Calu3 (cell line): ENCODE measurements around the gene ARHGAP9. TPM values are rescaled to one million over a fixed set of nuclear protein-coding genes. Genes with fewer than 3 reads are reported as not detected.

Experiments used
- BruUV-seq: library from RNA; stranded (reverse); fragments of 400-500 nt; replicated peaks from 2 replicates; lab custom pipeline; 2021; lab: Mats Ljungman, UMichigan
- CTCF ChIA-PET: fragments of 300-600 bp; sonication (Branson Sonifier 250); formaldehyde crosslinking; loops from one replicate; lab custom pipeline; 2022; ENCODE audit warnings: antibody characterized with exemption; lab: Charles Lee
- DNase-seq: peaks from one replicate; pipeline ENCODE4 v3.0.0; 2022
- H3K27ac Mint-ChIP-seq: one replicate; pipeline ENCODE4 v1.8.0; 2022; ENCODE audit warnings: mixed read lengths; ENCODE audit not compliant: unreplicated experiment
- H3K27me3 Mint-ChIP-seq: one replicate; pipeline ENCODE4 v1.8.0; 2022; ENCODE audit warnings: mixed read lengths; ENCODE audit not compliant: unreplicated experiment
- H3K36me3 Mint-ChIP-seq: one replicate; pipeline ENCODE4 v1.8.0; 2022; ENCODE audit warnings: mild to moderate bottlenecking, moderate library complexity, mixed read lengths; ENCODE audit not compliant: insufficient read depth, unreplicated experiment
- H3K4me1 Mint-ChIP-seq: one replicate; pipeline ENCODE4 v1.8.0; 2022; ENCODE audit warnings: mild to moderate bottlenecking, low read depth, mixed read lengths; ENCODE audit not compliant: unreplicated experiment
- H3K4me3 Mint-ChIP-seq: one replicate; pipeline ENCODE4 v1.8.0; 2022; ENCODE audit warnings: mild to moderate bottlenecking, low read depth, moderate library complexity, mixed read lengths; ENCODE audit not compliant: unreplicated experiment
- H3K9me3 Mint-ChIP-seq: one replicate; pipeline ENCODE4 v1.8.0; 2022; ENCODE audit warnings: low read depth, mixed read lengths; ENCODE audit not compliant: unreplicated experiment
- intact Hi-C: fragments of 100-400 bp; cut with micrococcal nuclease; formaldehyde crosslinking; loops from one replicate; pipeline ENCODE4 v1.10.0; 2022; ENCODE audit not compliant: unreplicated experiment
- total RNA-seq: library from RNA; stranded (reverse); gene quantifications from 2 replicates; pipeline ENCODE4 v1.2.3, GENCODE V29; 2022
- TF ChIP-seq, protein P1 (sequence below): fragments of 200-600 bp; IDR thresholded peaks from one replicate; pipeline ENCODE4 v1.8.0; 2022; ENCODE audit warnings: antibody characterized with exemption; ENCODE audit not compliant: unreplicated experiment

ARHGAP9 gene
- total RNA-seq, 1 experiment from 2014 or later = not detected

DNA sequence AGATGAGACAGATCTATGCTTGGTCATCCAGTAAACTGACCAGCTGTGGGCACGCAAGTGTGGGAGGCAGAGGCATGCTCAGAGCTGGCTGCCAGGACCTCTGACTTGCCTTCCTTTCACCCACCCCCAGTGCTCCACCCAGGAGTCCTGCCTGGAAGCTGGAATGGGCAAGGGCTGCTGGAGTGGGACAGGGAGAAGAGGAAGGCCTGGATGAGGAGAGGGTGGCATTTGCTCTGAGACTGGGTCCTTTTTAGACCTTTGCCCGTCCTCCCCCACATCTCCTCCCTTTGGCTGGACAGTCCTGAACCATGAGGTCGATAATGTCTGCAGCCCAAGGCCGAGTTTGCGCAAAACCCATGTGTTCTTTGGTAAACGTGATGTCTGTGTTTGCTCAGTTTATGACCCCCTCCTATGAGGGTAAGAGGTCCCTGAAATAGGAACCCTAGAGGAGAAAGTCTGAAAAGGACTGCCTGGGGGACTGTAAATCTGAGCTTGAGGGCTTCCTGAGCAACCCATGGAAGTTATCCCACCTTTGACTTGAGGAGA, 28.4 kb downstream of the ARHGAP9 start:
- peaks cover 27% of the 10 kb centered on the region for H3K27me3 Mint-ChIP-seq
- H3K4me3 Mint-ChIP-seq = no peak overlapping the region
- intact Hi-C loops = loop anchor here (10.0 kb wide), 1 partner anchor 173 kb away; no protein-coding TSS in a partner anchor
- H3K36me3 Mint-ChIP-seq = no peaks in the 10 kb centered on the region
- TF ChIP-seq, protein P1, sequence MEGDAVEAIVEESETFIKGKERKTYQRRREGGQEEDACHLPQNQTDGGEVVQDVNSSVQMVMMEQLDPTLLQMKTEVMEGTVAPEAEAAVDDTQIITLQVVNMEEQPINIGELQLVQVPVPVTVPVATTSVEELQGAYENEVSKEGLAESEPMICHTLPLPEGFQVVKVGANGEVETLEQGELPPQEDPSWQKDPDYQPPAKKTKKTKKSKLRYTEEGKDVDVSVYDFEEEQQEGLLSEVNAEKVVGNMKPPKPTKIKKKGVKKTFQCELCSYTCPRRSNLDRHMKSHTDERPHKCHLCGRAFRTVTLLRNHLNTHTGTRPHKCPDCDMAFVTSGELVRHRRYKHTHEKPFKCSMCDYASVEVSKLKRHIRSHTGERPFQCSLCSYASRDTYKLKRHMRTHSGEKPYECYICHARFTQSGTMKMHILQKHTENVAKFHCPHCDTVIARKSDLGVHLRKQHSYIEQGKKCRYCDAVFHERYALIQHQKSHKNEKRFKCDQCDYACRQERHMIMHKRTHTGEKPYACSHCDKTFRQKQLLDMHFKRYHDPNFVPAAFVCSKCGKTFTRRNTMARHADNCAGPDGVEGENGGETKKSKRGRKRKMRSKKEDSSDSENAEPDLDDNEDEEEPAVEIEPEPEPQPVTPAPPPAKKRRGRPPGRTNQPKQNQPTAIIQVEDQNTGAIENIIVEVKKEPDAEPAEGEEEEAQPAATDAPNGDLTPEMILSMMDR = no peak
- CTCF ChIA-PET = interaction anchor here (2.4 kb wide), 1 partner anchor 144 kb away, joined by 63 read pairs; no protein-coding TSS in a partner anchor
- no peak for DNase-seq
- H3K4me1 Mint-ChIP-seq = peaks cover 12% of the 10 kb centered on the region
- BruUV-seq = no TSS peak
- no peaks in the 10 kb centered on the region for H3K9me3 Mint-ChIP-seq
- H3K27ac Mint-ChIP-seq = no peak overlapping the region

DNA sequence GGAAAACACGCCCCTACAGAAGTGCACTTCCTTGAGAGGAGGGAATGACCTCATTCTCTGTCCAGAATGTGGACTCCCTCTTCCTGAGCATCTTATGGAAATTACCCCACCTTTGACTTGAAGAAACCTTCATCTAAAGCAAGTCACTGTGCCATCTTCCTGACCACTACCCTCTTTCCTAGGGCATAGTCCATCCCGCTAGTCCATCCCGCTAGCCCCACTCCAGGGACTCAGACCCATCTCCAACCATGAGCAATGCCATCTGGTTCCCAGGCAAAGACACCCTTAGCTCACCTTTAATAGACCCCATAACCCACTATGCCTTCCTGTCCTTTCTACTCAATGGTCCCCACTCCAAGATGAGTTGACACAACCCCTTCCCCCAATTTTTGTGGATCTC, 29.6 kb downstream of the ARHGAP9 start:
- CTCF ChIA-PET = interaction anchor here (0.6 to 0.8 kb wide), 2 partner anchors 9 to 25 kb away, joined by 4 read pairs; no protein-coding TSS in a partner anchor
- BruUV-seq = no TSS peak
- no peak overlapping the region for H3K27ac Mint-ChIP-seq

DNA sequence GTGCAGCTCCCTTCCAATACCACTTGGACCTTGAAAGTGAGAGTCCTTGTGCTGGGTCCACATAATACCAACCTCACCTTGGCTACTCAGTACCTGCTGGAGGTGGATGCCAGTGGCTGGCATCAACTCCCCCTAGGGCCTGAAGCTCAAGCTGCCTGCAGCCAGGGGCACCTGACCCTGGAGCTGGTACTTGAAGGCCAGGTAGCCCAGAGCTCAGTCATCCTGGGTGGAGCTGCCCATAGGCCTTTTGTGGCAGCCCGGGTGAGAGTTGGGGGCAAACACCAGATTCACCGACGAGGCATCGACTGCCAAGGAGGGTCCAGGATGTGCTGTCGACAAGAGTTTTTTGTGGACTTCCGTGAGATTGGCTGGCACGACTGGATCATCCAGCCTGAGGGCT, 30.3 kb downstream of the ARHGAP9 start:
- Mint-ChIP-seq H3K4me1 (no peaks in the 10 kb centered on the region), H3K4me3 (no peak overlapping the region), H3K27ac (no peak overlapping the region), H3K9me3 (no peaks in the 10 kb centered on the region), H3K27me3 (peaks cover 27% of the 10 kb centered on the region), H3K36me3 (no peaks in the 10 kb centered on the region)
- intact Hi-C loops = no loop called here
- no TSS peak for BruUV-seq
- CTCF ChIA-PET = no interaction called here
- TF ChIP-seq, protein P1 = no peak
- DNase-seq = no peak

More for the DNA sequence above, 29.6 kb downstream of the ARHGAP9 start:
- Mint-ChIP-seq H3K4me3 (no peak overlapping the region), H3K27me3 (peaks cover 27% of the 10 kb centered on the region), H3K36me3 (no peaks in the 10 kb centered on the region), H3K9me3 (no peaks in the 10 kb centered on the region), H3K4me1 (no peaks in the 10 kb centered on the region)
- no peak for DNase-seq
- intact Hi-C loops = loop anchor here (10.0 kb wide), 1 partner anchor 175 kb away; no protein-coding TSS in a partner anchor
- TF ChIP-seq, protein P1 = no peak

DNA sequence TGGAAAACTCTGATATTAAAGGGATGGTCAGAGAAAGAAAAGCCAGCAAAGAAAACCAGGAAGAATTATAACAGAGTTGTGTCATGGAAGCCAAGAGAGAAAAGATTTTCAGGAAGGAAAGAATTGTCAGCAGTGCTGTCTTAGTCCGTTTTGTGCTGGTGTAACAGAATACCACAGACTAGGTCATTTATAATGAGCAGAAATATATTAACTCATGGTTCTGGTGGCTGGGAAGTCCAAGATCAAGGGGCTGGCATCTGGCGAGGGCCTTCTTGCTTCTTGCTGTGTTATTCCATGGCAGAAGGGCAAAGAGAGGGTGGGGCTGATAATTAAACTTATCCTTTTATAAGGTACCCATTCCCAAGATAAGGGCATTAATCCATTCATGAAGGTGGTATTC, 31.0 kb downstream of the ARHGAP9 start:
- Mint-ChIP-seq H3K27ac (no peak overlapping the region), H3K4me3 (no peak overlapping the region), H3K27me3 (peaks cover 27% of the 10 kb centered on the region), H3K36me3 (no peaks in the 10 kb centered on the region), H3K4me1 (no peaks in the 10 kb centered on the region), H3K9me3 (no peaks in the 10 kb centered on the region)
- TF ChIP-seq, protein P1 = no peak
- no TSS peak for BruUV-seq
- no peak for DNase-seq
- CTCF ChIA-PET = no interaction called here
- intact Hi-C loops = no loop called here
